ENCODE results near the gene MAP3K5. TPM values are rescaled to one million over a fixed set of nuclear protein-coding genes. Genes with fewer than 3 reads are reported as not detected.
A peak's percentile ranks its signal among the peaks of the same experiment; 100 is the strongest.

MAP3K5 gene, protein sequence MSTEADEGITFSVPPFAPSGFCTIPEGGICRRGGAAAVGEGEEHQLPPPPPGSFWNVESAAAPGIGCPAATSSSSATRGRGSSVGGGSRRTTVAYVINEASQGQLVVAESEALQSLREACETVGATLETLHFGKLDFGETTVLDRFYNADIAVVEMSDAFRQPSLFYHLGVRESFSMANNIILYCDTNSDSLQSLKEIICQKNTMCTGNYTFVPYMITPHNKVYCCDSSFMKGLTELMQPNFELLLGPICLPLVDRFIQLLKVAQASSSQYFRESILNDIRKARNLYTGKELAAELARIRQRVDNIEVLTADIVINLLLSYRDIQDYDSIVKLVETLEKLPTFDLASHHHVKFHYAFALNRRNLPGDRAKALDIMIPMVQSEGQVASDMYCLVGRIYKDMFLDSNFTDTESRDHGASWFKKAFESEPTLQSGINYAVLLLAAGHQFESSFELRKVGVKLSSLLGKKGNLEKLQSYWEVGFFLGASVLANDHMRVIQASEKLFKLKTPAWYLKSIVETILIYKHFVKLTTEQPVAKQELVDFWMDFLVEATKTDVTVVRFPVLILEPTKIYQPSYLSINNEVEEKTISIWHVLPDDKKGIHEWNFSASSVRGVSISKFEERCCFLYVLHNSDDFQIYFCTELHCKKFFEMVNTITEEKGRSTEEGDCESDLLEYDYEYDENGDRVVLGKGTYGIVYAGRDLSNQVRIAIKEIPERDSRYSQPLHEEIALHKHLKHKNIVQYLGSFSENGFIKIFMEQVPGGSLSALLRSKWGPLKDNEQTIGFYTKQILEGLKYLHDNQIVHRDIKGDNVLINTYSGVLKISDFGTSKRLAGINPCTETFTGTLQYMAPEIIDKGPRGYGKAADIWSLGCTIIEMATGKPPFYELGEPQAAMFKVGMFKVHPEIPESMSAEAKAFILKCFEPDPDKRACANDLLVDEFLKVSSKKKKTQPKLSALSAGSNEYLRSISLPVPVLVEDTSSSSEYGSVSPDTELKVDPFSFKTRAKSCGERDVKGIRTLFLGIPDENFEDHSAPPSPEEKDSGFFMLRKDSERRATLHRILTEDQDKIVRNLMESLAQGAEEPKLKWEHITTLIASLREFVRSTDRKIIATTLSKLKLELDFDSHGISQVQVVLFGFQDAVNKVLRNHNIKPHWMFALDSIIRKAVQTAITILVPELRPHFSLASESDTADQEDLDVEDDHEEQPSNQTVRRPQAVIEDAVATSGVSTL (N-terminal part only)
- total RNA-seq (45.2 and 62.6 TPM in 2 replicates), polyA plus RNA-seq (10.9 and 20.4 TPM in 2 replicates), polyA minus RNA-seq (ENCODE audit: low replicate concordance) (3.1 and 7.1 TPM in 2 replicates)
- 9.7 and 20.1 TPM in 2 replicates for polyA plus RNA-seq (2012)

DNA sequence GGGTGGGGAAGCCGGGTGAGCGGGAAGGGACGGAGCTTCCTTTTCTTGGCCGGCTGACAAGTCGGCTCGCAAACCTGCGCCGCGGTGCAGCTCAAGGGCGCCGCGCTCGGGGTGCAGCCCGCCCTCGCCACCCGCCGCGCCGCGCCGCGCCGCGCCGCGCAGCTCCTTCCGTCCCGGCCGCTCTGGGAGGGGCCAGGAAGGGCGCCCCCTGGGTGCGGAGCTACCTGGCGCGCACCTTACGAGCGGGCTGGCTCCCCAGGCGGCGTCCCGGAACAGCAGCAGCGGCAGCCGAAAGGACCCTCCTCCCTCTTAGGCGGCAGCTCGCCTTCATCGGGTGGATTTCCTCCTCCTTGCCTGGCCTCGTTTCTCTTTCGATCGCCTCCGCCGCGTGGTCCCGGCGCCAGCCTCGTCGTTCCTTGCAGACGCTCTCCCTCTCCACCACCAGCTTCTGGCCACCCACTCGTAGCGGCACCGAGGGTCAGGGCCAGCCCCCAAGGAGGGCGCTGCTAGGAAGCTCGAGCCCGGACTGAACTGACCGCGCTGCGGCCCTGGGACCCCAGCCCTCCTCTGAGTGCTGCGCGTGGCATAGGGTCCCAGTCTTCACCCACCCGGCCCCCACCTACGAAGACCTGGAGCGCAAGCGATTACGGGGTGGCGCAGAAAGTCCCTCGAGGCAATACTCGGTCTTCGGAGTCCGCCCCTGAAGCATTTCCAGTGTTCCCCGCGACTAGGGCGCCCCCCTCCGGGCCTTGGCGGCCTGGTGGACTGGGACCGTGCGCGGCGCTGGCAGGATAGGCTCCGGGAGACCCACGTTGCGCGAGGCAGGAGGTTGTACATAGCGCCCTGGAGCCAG, at the start of gene MAP3K5:
MAP3K5 (minus strand) TSS at position 68 of the 853 bp plus-strand sequence. CDS start 320 bp downstream, outside the sequence.
- Histone ChIP-seq H3K9ac (ENCODE audit: insufficient read depth, low read length) (peak within 1 kb of the TSS; percentile 91), H3K27ac (ENCODE audit: insufficient read depth, low read length) (peak within 1 kb of the TSS; percentile 88), H3K36me3 (ENCODE audit: control insufficient read depth, insufficient read depth, low read length) (no peaks in the 10 kb centered on the region), H2AFZ (ENCODE audit: low read length) (peak within 1 kb of the TSS; percentile 90), H3K9me3 (ENCODE audit: control insufficient read depth, insufficient read depth, low read depth, low read length) (no peaks in the 10 kb centered on the region), H3K4me3 (replicated peaks in 1 of 4; ENCODE audit: control extremely low read depth in 1 of 4, insufficient read depth in 1 of 4, low read depth in 3 of 4, low read length in 4 of 4) (peak within 1 kb of the TSS; percentile 51 to 93 (median 87)), H3K79me2 (ENCODE audit: control insufficient read depth, insufficient read depth, low read length) (peaks cover 37% of the 10 kb centered on the region), H4K20me1 (ENCODE audit: control insufficient read depth, extremely low read depth, insufficient read depth, low read length) (no peaks in the 10 kb centered on the region), H3K4me2 (ENCODE audit: extremely low read depth, insufficient read depth, low read length) (peak within 1 kb of the TSS; percentile 89), H3K27me3 (ENCODE audit: control insufficient read depth, insufficient read depth, low read length) (no peaks in the 10 kb centered on the region), H3K4me1 (ENCODE audit: control insufficient read depth, extremely low read depth, insufficient read depth, low read length) (peaks cover 7% of the 10 kb centered on the region)
- TF ChIP-seq EZH2 (IDR thresholded peaks at IDR 0.05; ENCODE audit: low read length, missing control alignments), result no peak
- TF ChIP-seq, protein P1, sequence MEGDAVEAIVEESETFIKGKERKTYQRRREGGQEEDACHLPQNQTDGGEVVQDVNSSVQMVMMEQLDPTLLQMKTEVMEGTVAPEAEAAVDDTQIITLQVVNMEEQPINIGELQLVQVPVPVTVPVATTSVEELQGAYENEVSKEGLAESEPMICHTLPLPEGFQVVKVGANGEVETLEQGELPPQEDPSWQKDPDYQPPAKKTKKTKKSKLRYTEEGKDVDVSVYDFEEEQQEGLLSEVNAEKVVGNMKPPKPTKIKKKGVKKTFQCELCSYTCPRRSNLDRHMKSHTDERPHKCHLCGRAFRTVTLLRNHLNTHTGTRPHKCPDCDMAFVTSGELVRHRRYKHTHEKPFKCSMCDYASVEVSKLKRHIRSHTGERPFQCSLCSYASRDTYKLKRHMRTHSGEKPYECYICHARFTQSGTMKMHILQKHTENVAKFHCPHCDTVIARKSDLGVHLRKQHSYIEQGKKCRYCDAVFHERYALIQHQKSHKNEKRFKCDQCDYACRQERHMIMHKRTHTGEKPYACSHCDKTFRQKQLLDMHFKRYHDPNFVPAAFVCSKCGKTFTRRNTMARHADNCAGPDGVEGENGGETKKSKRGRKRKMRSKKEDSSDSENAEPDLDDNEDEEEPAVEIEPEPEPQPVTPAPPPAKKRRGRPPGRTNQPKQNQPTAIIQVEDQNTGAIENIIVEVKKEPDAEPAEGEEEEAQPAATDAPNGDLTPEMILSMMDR (conservative IDR thresholded peaks at IDR 0.05 in 1 of 2, IDR thresholded peaks at IDR 0.05 in 1 of 2; ENCODE audit: low read depth in 1 of 2, low read length in 2 of 2), result peak; percentile 83
- DNase-seq (ENCODE audit: low read depth in 2 of 2), result peak; percentile 83 to 90

DNA sequence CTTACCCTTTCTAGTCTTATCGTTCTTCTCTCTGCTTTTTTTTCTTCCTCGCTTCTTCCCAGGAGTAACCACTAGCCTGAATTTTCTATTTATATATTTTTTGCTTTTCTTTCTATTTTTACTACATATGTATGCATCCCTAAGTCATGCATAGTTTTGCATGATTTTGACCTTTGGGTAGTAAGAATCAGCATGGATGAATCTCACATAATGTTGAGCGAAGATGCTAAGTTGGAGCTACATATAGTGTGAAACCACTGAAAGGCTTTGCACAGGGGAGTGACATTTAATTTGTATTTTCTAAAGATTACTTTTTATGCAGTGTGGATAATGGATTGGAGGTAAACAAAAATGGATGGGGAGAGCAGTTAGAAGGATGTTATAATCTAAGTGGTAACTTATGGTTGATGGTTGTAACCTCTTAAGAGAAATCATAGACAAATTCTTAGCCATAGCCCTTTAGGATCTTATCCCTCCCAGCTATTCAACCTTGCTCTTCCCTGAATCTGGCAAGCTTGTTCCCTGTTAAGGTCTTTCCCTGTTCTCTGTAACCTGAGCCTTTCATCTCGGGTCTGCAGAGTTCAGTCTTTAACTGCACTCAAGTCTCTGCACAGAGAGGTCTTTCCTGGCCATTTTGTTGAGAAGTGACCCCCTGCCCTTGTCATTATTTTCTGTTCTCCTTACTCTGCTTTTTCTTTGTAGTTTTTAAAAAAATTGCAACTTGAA, 48.2 kb upstream of the MAP3K5 start:
- no peaks in the 10 kb centered on the region for H3K27me3 ChIP-seq (ENCODE audit: control insufficient read depth, insufficient read depth, low read length)
- no peak overlapping the region for H3K27ac ChIP-seq (ENCODE audit: insufficient read depth, low read length)
- H3K4me1 ChIP-seq (ENCODE audit: control insufficient read depth, extremely low read depth, insufficient read depth, low read length), result no peaks in the 10 kb centered on the region
- no peak overlapping the region for H3K4me3 ChIP-seq (replicated peaks in 1 of 4; ENCODE audit: control extremely low read depth in 1 of 4, insufficient read depth in 1 of 4, low read depth in 3 of 4, low read length in 4 of 4)
- no peak overlapping the region for H2AFZ ChIP-seq (ENCODE audit: low read length)
- DNase-seq (ENCODE audit: low read depth in 2 of 2), result no peak
- H3K36me3 ChIP-seq (ENCODE audit: control insufficient read depth, insufficient read depth, low read length), result no peaks in the 10 kb centered on the region
- TF ChIP-seq EZH2 (IDR thresholded peaks at IDR 0.05; ENCODE audit: low read length, missing control alignments), result no peak
- TF ChIP-seq, protein P1 (conservative IDR thresholded peaks at IDR 0.05 in 1 of 2, IDR thresholded peaks at IDR 0.05 in 1 of 2; ENCODE audit: low read depth in 1 of 2, low read length in 2 of 2), result no peak
- no peaks in the 10 kb centered on the region for H3K9me3 ChIP-seq (ENCODE audit: control insufficient read depth, insufficient read depth, low read depth, low read length)
- no peaks in the 10 kb centered on the region for H4K20me1 ChIP-seq (ENCODE audit: control insufficient read depth, extremely low read depth, insufficient read depth, low read length)
- H3K79me2 ChIP-seq (ENCODE audit: control insufficient read depth, insufficient read depth, low read length), result no peaks in the 10 kb centered on the region
- no peak overlapping the region for H3K9ac ChIP-seq (ENCODE audit: insufficient read depth, low read length)
- no peak overlapping the region for H3K4me2 ChIP-seq (ENCODE audit: extremely low read depth, insufficient read depth, low read length)
